Upper lobe of left lung (tissue), 6 donors: ENCODE data around the gene USP48. TPM values are rescaled to one million over a fixed set of nuclear protein-coding genes. Genes with fewer than 3 reads are reported as not detected.

ENCODE experiments used
- ATAC-seq, 2 donors: fragments of 200-7000 bp; cut with Tn5 transposase; one replicate each; pipeline ENCODE4 v1.9.1; 2022; ENCODE audit warnings: mild to moderate bottlenecking in 2 of 2, moderate library complexity in 2 of 2; ENCODE audit not compliant: low FRiP score in 2 of 2
- DNase-seq, 2 donors: peaks; one replicate each; pipeline ENCODE4 v3.0.0-alpha.2; 2019 to 2020
- H3K27ac ChIP-seq, 4 donors: fragments of 200-600 bp; sonication (generic); one replicate each; pipeline ENCODE4 v1.5.1; 2016 to 2019
- H3K27me3 ChIP-seq, 4 donors: fragments of 200-600 bp; sonication (generic); one replicate each; pipeline ENCODE4 v1.5.1; 2017 to 2019
- H3K36me3 ChIP-seq, 4 donors: fragments of 200-600 bp; sonication (generic); one replicate each; pipeline ENCODE4 v1.5.1; 2016 to 2019
- H3K4me1 ChIP-seq, 4 donors: fragments of 200-600 bp; sonication (generic); one replicate each; pipeline ENCODE4 v1.5.1; 2018 to 2019
- H3K4me3 ChIP-seq, 4 donors: fragments of 200-600 bp; sonication (generic); one replicate each; pipeline ENCODE4 v1.5.1; 2017 to 2019; ENCODE audit warnings: mild to moderate bottlenecking in 2 of 4, moderate library complexity in 1 of 4
- H3K9me3 ChIP-seq, 4 donors: fragments of 200-600 bp; sonication (generic); one replicate each; pipeline ENCODE4 v1.5.1; 2018 to 2019
- CTCF ChIP-seq, 6 experiments: fragments of 450-650 bp in 4 of 6; fragments of 200-600 bp in 2 of 6; sonication (generic) in 2 of 6; IDR thresholded peaks; one replicate each; pipeline ENCODE4 v1.5.1; 2016 to 2019; ENCODE audit warnings: antibody characterized with exemption in 6 of 6
- EP300 ChIP-seq, 4 donors: sonication (generic); formaldehyde crosslinking; IDR thresholded peaks; one replicate each; pipeline ENCODE4 v1.5.1; 2017; ENCODE audit warnings: antibody characterized with exemption in 4 of 4, control low read depth in 2 of 4
- POLR2A ChIP-seq, 4 donors: fragments of 450-650 bp; IDR thresholded peaks; one replicate each; pipeline ENCODE4 v1.5.1; 2016 to 2017; ENCODE audit warnings: antibody characterized with exemption in 4 of 4, mild to moderate bottlenecking in 2 of 4
- POLR2AphosphoS5 ChIP-seq, 2 donors: sonication (generic); formaldehyde crosslinking; IDR thresholded peaks; one replicate each; pipeline ENCODE4 v1.5.1; 2017; ENCODE audit warnings: antibody characterized with exemption in 2 of 2
- WGBS, 2 donors: methylation state at CpG; one replicate each; pipeline ENCODE4 v1.1.5; 2017 to 2018; 5-methylcytosine and 5-hydroxymethylcytosine counted together
- total RNA-seq, 6 donors: library from RNA; depleted of rRNA in 4 of 6; stranded (reverse); fragments of >200 nt in 4 of 6; gene quantifications; one replicate each; pipeline versions ENCODE4 v1.1.0 to v1.2.1, GENCODE V29; 2016 to 2021
- donor health status: DM: no; HTN: no; CAD: no; lungs with moderate emphysema.
- donor health status: DM: no; HTN: yes; CAD: no; lungs with severe emphysema.

The USP48 gene
- total RNA-seq, 6 donors from 2014 or later: 39.1 to 173 (median 53.4) TPM

- no peak for ATAC-seq
- WGBS, 2 donors: 73% methylated on average over 8 to 10 of the region's 10 CpGs
- H3K27me3 ChIP-seq: peaks cover 0 to 23% (median 13%) of the 10 kb centered on the region in 4 donors
- no peaks in the 10 kb centered on the region for H3K36me3 ChIP-seq
- H3K9me3 ChIP-seq: no peaks in the 10 kb centered on the region
- no peak overlapping the region for H3K27ac ChIP-seq
- TF ChIP-seq POLR2AphosphoS5 (IDR thresholded peaks at IDR 0.05) (no peak), CTCF (IDR thresholded peaks at IDR 0.05) (no peak)
- DNase-seq: no peak
- H3K4me3 ChIP-seq: no peak overlapping the region
- H3K4me1 ChIP-seq: peaks cover 14 to 27% (median 18%) of the 10 kb centered on the region in 4 donors
Observed at GRCh38 chr1:21664806-21665588, 118.0 kb downstream of the USP48 start.

DNA sequence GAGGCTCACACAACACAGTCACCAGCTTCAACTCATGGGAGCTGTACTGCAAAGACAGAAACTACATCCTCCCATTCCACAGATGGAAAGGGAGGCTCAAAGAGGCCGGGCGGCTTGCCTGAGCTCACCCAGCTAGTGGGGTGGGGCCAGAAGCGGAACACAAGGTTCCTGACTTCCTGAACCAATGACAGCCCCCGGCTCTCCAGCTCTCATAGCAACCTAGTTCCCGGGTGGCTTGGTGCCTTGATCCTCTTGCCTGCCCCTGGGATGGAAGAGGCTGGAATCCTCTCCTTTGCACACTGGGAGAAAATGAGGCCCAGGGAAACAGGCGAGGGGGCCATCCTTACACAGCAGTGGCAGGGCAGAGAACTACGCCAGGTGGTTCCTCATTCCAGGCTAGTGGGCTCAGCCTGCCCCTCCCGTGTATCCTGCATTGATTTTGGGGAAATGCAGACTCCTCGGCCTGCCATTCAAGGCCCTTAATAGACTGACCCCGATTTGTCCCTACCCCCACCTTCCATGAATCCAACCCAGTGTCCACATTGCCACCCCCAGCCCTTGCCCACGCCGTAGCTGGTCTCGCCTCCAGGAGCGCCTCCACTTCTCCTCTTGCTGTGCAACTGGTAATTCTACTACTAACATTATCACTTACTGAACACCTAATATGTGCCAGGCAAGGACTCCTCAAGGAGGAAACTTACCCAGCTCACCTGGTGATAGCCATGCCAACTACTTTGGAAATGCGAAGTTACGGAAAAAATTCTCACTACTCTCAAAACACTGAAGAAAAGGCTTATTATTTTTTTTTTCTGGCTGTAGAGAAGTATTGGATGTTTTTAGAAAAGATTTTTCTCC, 118.8 kb downstream of the USP48 start:
- Histone ChIP-seq H3K9me3 (no peaks in the 10 kb centered on the region), H3K36me3 (no peaks in the 10 kb centered on the region), H3K4me3 (no peak overlapping the region), H3K4me1 (peaks cover 11 to 24% (median 15%) of the 10 kb centered on the region in 4 donors), H3K27me3 (peaks cover 0 to 17% (median 9%) of the 10 kb centered on the region in 4 donors), H3K27ac (no peak overlapping the region)
- 65 to 80% methylated on average over 10 to 15 of the region's 16 CpGs for WGBS, 2 donors
- DNase-seq (no peak), ATAC-seq (no peak)
- no peak for TF ChIP-seq CTCF (IDR thresholded peaks at IDR 0.05)
- TF ChIP-seq POLR2AphosphoS5 (IDR thresholded peaks at IDR 0.05): no peak
- TF ChIP-seq POLR2A (IDR thresholded peaks at IDR 0.05): no peak
- TF ChIP-seq EP300 (IDR thresholded peaks at IDR 0.05): no peak

DNA sequence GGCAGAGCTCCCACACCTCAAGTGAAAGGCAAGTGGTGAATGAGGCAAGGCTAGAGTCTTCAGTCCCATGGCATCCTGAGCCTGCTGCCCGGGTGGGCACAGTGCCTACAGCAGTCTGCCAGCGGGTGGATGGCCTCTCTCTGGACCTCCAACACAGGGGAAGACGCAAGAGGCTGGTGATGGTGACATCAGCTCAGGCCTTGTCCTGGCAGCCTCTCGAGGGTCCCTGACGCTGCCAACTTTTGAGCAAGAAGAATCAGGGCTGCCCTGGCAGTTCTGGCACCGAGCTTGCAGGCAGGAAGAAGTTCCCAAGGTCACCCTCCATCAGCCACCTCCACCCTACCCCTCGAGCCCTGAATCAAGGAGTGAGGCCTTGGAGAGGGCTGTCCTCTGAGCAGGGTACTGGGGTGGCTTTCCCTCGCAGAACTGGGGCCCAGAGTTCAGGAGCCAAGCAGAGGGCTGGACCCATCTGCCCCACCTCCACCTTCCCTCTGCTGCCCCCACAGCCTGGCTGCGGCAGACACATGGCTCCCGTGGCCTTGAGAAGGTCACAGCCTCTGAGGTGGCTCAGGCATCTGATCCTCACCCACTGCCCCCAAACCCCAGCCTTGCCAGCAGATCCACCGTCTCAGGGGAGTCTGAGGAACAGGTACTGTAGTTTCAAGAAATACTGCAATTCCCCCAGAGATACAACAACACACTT, 119.5 kb downstream of the USP48 start:
- ATAC-seq: no peak
- no peak overlapping the region for H3K27ac ChIP-seq
- H3K4me1 ChIP-seq: peaks cover 3 to 19% (median 7%) of the 10 kb centered on the region in 4 donors

More for the DNA sequence above, 119.5 kb downstream of the USP48 start:
- Histone ChIP-seq H3K36me3 (no peaks in the 10 kb centered on the region), H3K4me3 (no peak overlapping the region), H3K27me3 (peaks cover 0 to 10% (median 3%) of the 10 kb centered on the region in 4 donors), H3K9me3 (no peaks in the 10 kb centered on the region)
- TF ChIP-seq POLR2AphosphoS5 (IDR thresholded peaks at IDR 0.05) (no peak), CTCF (IDR thresholded peaks at IDR 0.05) (no peak), POLR2A (IDR thresholded peaks at IDR 0.05) (no peak), EP300 (IDR thresholded peaks at IDR 0.05) (no peak)
- DNase-seq: no peak
- WGBS, 2 donors: 57 to 67% methylated on average over 9 to 11 of the region's 11 CpGs
